Kidney tubule cell (primary cell): Measurements from ENCODE around the gene BACE1.

ENCODE experiments used
- DNase-seq: peaks from one replicate; pipeline ENCODE4 v3.0.0-alpha.2; 2018; ENCODE audit warnings: low spot score

Gene BACE1

DNA sequence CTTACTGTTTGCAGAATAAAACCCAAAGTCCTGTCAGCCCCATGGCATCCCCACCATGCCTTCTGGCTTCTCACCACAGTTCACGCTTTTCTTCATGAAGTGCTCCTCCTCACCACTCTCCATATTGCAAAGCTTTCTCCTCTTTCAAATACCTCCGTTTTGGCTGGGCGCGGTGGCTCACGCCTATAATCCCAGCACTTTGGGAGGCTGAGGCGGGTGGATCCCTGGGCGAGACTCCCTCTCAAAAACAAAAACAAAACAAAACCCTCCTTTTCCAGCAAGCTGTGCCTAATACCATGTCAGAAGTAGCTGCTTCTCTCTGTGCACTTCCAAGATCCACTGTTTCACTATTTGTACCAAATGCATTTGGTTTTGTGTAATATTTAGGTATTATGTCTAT, 6.7 kb downstream of the BACE1 start:
- DNase-seq, result no peak

DNA sequence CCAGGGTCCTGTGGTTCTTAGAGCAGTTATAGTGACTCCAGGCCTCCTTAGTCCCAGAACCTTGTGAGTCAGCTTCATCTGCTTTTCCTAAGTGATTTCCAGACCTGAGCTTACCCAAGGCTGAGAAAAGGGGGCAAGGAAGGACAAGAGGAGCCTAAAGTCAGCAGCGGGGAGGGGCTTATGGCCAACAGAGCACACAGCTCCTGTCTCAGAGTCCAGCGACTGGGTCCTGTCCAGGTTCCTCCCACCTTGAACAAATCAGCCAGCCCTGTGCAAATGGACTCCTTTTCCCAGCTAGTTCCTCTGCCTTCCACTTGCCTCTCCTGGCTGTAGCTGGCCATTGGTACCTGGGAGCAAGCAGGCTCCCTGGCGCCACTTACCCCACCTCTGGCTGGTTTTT, 10.9 kb downstream of the BACE1 start:
- DNase-seq, result no peak

DNA sequence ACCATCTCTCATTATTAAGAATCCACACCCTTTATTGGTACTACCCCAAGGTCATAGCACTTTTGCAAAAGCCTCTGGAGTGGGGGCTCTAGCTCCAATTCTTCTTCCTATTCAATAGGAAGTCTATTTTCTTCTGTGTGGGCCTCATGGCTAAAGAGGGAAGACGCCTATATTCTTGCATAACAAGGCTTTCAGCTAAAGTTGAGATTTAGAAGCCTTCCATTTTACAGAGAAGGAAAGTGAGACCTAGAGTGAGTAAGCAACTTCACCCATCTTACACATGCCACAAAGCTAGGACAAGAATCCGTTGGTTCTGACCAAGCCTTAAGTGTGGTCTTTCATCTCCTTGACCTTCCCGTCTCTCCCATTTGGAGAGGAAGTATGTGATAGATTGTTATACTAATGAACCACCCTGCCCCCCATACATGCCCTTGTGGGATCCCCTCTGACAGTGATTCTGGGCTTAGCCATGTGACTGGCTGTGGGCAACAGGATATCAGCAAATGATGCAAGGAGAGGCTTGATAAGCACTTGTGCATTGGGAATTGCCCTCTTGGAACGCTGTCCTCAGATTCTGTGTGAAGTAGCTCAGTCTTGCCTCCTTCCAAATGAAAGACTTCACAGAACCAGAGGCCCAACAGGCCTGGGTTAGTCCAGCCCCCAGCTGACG, 12.3 kb downstream of the BACE1 start:
- no peak for DNase-seq

DNA sequence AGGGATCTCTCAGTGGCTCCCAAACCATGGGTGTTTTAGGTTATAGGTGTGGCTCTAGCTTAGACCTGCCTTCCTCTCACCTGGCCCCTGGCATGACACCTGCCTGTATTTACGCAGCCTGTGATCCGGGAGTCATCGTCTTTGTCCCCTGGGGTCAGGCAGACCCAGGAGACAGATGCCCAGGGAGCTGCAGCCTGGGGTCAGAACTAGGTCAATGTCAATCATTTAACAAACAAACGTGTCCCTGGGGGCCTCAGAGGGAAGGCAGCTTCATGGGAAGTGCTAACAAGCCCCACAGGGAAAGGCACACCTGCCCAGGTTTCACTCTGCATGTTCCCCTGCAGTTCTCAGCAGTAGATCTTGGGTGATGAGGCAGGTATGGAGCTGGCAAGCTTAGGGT, 13.0 kb downstream of the BACE1 start:
- DNase-seq, result no peak

DNA sequence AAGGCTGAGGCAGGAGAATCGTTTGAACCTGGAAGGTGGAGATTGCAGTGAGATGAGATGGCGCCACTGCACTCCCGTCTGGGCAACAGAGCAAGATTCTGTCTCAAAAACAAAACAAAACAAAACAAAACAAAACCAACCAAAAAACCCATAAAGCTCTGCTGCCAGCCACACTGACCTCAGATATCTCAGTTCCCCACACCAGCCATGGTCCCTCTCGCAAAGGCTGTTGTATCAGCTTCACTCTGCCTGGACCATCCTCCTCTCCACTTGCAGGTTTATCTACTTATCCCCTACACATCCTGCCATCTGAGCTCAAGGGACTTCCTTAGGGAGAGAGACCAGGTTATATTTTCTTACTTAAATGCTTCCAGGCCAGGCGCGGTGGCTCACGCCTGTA, 13.8 kb downstream of the BACE1 start:
- DNase-seq, result no peak

DNA sequence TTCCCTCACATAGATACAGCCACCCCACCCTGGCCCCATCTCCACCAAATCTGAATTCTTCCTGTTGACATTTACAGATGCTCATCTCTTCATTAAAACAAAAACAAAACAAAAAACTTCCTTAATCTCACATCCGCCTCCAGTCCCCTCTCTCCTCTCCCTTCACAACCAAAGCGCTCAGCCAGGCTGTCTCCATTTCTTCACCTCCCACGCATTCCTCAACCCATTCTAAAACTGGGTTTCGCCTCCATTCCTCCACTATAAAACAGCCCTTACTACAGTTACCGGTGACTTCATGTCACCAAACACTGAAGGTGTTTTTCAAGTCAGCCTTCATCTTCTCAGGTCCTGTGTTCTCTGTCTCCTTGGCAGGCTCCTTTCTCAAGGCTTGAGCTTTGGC, 15.3 kb downstream of the BACE1 start:
- DNase-seq, result no peak

DNA sequence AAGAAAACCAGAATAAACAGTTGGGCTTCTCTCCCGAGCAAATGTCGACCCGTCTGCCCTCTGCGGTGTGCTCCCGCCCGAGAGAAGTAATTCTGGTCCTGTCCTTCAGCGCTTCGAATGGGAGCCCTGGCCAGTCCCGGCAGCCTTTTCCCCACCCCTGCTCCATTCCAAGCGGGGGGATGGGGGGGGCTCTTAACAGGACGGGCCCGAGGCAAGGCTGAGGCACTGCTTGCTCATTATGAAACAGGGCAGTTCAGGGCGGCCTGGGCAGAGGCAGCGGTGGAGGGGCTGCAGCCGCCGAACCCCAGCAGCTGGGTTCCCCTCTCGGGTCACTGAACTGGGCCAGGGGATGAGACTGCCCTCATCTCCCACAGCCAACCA, 15.8 kb downstream of the BACE1 start:
- peak; percentile 10 for DNase-seq

DNA sequence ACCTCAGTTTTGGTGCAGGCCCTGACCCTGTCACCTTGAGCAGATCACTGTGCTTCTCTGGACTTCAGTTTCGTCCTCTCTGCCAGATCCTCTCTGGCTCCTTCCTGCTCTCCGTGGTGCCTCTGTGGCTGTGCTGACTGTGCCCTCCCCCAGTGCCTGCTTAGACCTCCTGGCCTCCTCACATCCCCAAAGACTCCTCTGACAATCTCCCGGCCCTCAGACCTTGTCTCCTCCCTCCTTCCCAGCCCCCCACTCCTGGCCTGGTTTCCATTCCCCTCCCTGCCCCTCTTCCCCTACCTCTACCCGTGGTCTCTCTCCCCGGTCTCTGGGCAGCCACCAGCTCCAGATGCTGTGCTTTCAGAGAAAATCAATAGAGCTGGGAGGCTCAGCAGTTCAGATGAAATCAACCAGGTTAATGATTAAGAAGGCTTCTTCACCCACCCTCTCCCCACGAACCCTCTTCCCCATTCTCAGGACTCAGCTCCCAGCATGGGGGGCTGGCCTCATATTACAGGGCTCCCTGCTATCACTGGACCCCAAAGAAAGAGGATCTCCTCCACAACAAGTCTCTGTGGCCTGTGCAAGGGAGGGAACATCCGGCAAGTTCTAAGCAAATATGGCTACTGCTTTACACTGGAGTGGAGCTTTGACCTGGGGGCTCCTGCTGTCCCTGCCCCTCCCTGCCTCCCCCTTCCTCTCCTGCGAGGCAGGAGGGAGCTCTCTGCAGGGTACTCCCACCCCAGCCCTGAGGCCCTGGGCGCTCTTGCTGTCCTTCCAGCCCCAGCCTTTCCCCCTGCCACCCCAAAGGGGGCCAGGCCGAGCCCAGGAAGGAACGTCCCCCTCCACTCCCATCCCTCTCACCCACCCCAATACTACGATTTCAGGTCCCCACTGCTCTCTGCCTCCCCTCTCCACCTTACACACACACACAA, 16.4 kb downstream of the BACE1 start:
- DNase-seq, result peak; percentile 21

DNA sequence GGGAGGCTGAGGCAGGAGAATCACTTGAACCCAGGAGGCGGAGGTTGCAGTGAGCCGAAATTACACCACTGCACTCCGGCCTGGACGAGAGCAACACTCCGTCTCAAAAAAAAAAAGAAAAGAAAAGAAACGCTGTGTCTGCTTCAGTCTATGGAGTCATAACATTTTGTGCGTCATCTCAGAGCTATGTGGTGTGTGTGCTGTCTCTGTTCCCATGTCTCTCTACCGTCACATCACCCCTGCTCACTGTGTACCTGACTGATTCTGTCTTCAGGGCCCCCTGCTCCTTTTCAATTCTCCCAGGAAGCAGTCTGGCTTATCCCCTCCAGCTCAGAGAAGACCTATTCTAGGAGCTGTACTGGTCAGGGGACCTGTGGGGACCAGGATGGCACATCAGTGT, 17.9 kb downstream of the BACE1 start:
- DNase-seq, result no peak

DNA sequence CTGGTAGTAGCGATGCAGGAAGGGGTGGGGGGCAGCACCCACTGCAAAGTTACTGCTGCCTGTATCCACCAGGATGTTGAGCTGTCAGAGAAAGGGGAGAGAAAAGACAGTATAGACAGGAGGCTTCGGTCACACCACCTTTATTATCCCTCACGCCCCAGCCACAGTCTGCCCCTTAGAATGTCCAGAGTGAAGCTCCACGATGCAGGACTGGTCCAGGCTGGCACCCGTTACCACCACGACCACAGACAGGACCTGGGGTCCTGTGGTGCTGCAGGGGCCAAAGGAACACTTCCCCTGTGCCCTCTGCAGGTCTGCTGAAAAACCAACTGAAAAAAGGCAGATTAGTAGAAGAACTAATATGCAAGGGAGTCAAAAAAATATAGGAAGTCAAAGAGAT, 19.2 kb downstream of the BACE1 start:
- no peak for DNase-seq

DNA sequence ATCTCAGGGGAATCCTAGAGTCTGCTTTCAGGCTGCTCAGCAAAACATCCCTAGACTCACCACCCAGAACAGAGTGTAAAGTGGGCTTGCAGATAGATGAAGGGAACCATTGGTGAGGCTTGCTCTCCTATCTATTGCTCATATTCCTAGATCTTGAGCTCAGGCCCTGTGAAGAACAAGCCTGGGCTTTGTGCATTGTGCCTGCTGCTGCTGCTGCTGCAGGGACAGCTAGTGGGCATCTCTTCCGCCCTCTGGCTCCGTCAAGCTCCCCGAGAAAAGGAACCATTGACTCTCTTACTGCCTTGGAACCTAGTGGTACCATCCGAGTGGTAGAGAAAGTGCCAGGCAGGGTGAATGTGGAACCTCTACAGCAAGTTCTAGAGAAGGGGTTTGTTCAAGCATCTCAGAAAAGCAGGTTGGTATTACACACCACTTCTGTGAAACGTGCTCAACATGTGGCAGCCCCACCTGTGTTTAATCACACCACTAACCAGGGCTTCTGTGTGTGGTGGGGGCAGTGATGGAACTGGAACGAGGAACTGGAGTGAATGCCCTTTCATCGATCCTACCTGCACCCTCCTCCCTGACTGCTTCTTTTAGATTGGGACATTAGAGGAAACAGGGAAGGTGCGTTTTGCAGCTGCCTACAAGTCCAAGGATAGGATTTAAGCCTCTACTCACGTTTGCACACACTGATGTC, 20.5 kb downstream of the BACE1 start:
- DNase-seq, result no peak

DNA sequence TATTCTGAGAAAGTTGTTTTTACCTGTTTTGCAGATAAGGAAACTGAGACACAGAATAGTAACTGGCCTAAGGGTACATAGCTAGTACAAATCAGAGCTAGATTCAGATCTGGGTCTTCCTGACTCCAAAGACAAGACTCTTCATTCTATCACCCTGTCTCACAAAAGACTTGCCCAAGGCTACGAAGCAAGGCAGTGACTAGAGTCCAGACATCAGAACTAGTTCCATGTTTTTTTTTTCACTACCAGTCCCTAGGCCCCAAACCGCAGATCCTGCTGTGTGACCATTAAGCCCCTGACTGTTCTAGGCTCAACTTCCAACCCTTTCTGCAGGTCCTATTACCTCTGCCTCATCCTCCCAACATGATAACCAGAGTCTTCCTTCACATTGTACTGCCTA, 23.4 kb downstream of the BACE1 start:
- DNase-seq, result no peak

DNA sequence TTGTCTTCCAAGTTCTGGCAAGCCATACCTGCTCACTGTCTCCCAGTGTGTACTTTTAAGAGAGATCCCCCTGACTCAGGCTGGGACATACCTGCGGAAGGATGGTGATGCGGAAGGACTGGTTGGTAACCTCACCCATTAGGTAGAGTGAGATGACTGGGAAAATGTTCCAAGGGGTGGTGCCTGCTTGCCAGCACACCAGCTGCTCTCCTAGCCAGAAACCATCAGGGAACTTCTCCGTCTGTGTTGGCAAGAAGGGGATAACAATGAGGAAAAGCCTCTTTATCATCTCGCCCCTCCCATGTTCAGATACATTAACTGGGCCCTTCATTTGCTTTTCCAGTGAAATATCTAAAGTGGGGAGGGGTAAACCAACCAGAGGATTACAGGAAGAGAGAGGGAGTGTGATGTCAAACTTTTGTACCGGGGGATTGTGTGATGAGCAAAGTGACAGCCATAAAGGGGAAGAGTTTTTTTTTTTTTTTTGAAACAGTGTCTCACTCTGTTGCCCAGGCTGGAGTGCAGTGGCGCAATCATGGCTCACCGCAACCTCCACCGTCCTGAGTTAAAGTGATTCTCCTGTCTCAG, 25.2 kb downstream of the BACE1 start, which contains the start of gene BACE1-AS:
TSS of gene BACE1-AS (plus strand) at position 538 of the 588 bp plus-strand sequence.
- DNase-seq, result no peak

DNA sequence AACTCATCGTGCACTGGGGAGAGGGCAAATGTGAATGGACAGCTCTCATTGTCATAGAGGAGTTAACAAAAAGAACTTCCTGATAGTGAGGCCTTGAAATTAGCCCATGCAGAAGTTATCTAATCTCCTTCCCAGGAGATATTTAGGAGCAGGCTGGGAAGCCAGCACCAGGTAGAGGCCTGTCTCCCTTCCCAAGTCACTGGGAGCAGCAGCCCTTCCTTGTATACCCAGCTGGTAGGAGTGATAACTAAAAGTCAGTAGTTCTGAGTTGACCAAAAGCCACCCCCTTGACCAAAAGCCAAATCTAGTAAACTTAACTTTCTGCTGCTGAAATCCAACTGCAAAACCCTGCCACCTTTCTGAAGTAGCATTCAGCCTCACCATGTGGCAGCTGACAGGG, 26.3 kb downstream of the BACE1 start:
- DNase-seq, result no peak

DNA sequence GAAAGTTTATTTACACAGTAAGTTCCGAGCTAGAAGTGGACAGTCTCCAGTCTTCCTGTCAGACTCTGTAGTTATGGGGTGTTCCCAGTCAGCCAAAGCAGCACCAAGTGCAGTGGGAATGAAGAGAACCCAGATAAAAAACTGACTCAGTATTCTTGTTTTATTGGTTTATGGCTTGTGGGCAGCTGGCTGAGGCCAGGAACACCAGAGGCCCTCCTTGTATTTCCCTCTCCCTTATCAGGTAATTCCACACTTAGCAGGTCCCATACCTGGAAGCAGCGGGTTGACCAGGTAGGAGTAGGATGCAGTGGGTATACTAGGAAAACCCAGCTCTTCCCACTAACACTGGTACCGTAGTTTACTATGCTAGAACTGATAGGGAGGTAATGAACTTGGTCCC, 28.4 kb downstream of the BACE1 start:
- no peak for DNase-seq

DNA sequence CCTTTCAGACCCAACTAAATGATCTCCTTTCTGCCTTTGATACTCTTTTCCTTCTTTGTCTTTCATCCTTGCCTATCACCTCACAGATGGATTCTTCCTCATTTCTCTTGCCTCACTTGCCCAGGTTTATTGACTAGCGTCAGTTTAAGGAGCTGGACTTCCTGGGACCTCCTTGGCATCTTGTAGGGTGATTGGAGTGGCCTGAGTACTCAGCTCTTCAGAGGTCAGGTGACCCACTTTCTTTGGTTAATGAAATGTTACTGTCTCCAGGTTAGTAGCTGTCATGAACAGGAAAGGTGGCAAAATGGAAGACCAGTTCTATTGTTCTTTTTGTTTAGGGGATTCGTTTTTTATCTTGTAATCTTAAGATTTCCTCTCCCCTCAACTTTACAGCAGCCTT, 29.5 kb downstream of the BACE1 start:
- no peak for DNase-seq

DNA sequence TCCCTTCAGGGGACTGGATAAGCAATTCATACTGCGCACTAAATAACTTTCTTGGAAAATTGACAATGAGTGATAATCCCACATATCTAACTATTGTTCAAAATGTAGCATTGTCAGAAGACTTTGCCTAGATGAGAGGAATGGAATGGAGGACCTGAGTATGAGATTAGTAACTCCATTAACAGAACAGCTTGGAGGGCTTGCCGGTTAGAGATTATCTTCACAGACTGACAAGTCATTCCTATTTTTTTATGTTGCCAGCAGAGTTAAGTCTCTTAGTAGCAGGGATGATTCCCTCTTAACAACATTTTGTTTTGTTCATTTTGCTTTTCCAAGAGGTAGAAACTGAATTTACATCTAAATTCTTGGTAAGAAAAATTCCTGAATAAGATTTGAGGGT, 32.0 kb downstream of the BACE1 start:
- DNase-seq, result no peak

DNA sequence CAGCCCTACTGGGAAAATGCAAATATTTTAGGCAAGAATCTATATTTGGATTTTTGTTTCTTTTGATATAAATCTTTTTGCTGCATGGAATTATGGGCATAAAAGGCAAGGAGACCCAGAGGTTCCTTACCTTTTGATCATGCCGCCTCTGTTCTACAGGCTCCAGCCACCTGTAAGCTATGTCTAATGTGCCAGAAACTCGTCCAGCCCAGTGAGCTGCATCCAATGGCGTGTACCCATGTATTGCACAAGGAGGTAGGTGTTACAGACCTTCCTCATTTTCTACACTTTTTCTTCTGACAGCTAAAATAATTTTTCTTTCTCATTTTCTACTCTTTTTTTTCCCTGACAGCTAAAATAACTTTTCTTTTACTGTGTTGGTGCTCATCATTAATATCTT, 33.1 kb downstream of the BACE1 start:
- no peak for DNase-seq

DNA sequence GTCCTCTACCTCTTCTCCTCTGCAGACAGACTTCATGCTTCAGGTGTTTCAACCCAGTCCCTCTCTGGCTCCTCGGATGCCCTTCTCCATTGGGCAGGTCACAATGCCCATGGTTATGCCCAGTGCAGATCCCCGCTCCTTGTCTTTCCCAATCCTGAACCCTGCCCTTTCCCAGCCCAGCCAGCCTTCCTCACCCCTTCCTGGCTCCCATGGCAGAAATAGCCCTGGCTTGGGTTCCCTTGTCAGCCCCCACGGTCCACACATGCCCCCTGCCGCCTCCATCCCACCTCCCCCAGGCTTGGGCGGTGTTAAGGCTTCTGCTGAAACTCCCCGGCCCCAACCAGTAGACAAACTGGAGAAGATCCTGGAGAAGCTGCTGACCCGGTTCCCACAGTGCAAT, 34.2 kb downstream of the BACE1 start:
- DNase-seq, result no peak

DNA sequence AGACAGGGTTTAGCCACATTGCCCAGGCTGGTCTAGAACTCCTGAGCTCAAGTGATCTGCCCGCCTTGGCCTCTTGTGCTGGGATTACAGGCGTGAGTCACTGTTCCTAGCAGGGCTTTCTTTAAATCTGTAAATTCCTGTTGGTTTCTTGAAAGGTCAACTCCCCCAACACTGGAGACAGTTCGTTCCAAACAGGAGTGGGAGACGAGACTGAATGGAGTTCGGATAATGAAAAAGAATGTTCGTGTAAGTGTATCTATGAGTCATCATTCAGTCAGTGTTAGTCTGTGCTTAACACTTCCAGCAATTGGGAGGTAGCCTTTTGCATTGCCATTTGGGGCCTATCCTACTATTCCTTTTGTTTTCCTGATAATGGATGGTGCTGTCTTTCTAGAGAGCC, 34.9 kb downstream of the BACE1 start:
- DNase-seq, result peak; percentile 31

DNA sequence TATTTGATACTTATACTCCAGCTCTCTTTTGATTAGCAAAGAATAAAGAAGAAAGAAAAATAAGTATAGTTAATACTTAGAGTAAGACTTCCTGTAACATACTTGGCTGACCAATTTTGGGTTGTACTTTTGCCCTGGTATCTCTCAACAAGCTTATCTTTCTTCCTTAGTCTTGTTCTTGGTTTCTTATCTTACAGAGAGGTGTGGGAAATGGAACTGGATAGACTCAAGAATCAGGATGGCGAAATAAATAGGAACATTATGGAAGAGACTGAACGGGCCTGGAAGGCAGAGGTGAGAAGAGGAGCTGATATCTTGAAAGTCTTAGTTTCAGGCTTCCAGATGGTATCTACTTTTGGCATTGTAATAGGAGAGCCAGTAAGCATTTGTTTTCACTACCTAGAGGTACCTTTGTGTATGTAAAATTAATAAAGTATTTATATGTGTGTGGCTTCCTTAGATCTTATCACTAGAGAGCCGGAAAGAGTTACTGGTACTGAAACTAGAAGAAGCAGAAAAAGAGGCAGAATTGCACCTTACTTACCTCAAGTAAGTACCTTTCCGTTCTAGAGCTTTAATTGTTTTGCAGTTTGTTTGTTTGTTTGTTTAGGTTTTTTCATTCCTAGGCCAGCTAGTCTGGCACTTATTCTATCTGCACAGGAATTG, 36.2 kb downstream of the BACE1 start:
- no peak for DNase-seq

DNA sequence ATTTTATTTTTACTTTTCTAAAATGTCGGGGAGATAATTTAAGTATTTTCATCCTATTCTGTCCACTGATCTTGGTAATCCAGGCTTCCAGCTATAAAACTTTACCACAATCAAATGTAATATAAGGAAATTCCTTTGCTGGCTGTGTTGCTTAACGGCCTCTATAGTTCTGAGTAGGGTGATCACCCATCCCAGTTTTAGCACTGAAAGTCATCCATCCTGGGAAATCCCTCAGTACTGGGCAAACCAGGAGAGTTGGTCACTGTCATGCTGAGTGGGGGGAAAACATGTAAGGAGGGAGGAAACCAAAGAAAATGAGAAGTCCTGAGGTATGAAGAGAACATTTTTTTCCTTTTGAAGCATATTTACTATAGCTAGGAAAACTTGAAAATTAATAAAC, 37.7 kb downstream of the BACE1 start:
- no peak for DNase-seq
